NT2/D1 (cell line): Measurements from ENCODE around the gene DIS3L2.

Experiments used
- SUZ12 ChIP-seq: IDR thresholded peaks from 2 replicates; pipeline ENCODE4 v1.6.1; 2011; ENCODE audit not compliant: insufficient read length, insufficient read depth; ENCODE audit errors: extremely low read depth
- ZNF274 ChIP-seq: IDR thresholded peaks from 2 replicates; pipeline ENCODE4 v1.6.1; 2011; ENCODE audit warnings: mild to moderate bottlenecking, low read depth, low read length

DNA sequence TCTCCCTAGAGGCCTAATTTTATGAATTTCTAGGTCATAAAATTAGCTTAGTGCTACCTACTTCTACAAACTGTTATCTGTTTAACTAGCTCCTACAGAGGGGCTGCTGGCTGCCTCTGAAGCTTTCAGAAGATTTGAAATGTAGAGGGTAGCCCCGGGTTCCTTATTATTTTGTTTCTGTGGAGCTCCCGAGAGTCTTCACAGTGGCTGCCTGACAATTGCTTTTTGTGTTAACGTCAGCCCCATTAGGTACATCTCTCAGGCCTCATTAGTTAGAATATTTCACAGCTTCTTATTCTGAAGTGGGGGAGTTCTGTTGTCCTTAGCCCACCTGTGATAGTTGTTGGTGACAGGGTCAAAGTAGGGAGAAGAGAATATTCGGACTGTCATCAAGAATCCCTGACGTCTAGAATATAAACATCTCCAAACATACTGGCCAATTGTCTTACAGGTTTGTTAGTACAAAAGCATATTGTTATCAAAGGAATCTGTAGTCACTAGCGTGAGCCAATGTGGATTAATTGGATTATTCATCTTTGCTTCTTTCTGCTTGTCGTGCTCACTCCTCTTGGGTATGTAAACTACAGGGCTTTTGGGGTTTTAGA is 77.5 kb downstream of the DIS3L2 start:
- TF ChIP-seq SUZ12 (no peak), ZNF274 (no peak)
